CD14-positive monocyte (primary cell): ENCODE data around the gene TMEM238L. TPM values are rescaled to one million over a fixed set of nuclear protein-coding genes. Genes with fewer than 3 reads are reported as not detected.

Experiments
- DNase-seq, 3 donors: peaks; one replicate each; pipeline ENCODE4 v3.0.0-alpha.2; 2011 to 2022
- H2AFZ ChIP-seq: 2 replicates; pipeline ENCODE4 v1.6.0; 2012; ENCODE audit warnings: mild to moderate bottlenecking, low read depth, low read length, inconsistent platforms; ENCODE audit not compliant: insufficient read depth, poor library complexity, severe bottlenecking
- H3K27ac ChIP-seq, 2 donors: 1 replicate in 1 of 2; 2 replicates in 1 of 2; pipeline ENCODE4 v1.5.1; 2012 to 2013; ENCODE audit warnings: low read length in 2 of 2, control low read depth in 1 of 2, inconsistent platforms in 1 of 2, low read depth in 1 of 2, mild to moderate bottlenecking in 1 of 2
- H3K27me3 ChIP-seq, 2 donors: one replicate each; pipeline versions ENCODE4 v1.6.0 to v1.6.1; 2011 to 2013; ENCODE audit warnings: low read length in 2 of 2; ENCODE audit not compliant: control insufficient read depth in 2 of 2, insufficient read depth in 2 of 2
- H3K36me3 ChIP-seq, 2 donors: replicated peaks in 1 of 2; 1 replicate in 1 of 2; 2 replicates in 1 of 2; pipeline versions ENCODE4 v1.5.1 to v1.6.1; 2012 to 2013; ENCODE audit warnings: low read length in 2 of 2, control low read depth in 1 of 2, inconsistent platforms in 1 of 2, mild to moderate bottlenecking in 1 of 2; ENCODE audit not compliant: insufficient read depth in 2 of 2, control insufficient read depth in 1 of 2
- H3K4me1 ChIP-seq, 2 donors: 1 replicate in 1 of 2; 2 replicates in 1 of 2; pipeline versions ENCODE4 v1.5.1 to v1.6.1; 2012 to 2013; ENCODE audit warnings: low read length in 2 of 2, control low read depth in 1 of 2, inconsistent platforms in 1 of 2, mild to moderate bottlenecking in 1 of 2, moderate library complexity in 1 of 2; ENCODE audit not compliant: insufficient read depth in 2 of 2, control insufficient read depth in 1 of 2
- H3K4me2 ChIP-seq: replicated peaks from 2 replicates; pipeline ENCODE3; 2012; ENCODE audit warnings: low read length, moderate library complexity, mild to moderate bottlenecking; ENCODE audit not compliant: poor library complexity, severe bottlenecking; ENCODE audit errors: extremely low read depth
- H3K4me3 ChIP-seq, 3 experiments: fragments of 200-600 bp in 1 of 3; sonication (generic) in 1 of 3; replicated peaks in 1 of 3; 1 replicate in 2 of 3; 2 replicates in 1 of 3; pipeline ENCODE4 v1.5.1; 2011 to 2013; ENCODE audit warnings: low read length in 3 of 3, mild to moderate bottlenecking in 3 of 3, control low read depth in 2 of 3, low read depth in 2 of 3, inconsistent platforms in 1 of 3, moderate library complexity in 1 of 3
- H3K79me2 ChIP-seq: 2 replicates; pipeline ENCODE4 v1.6.0; 2012; ENCODE audit warnings: mild to moderate bottlenecking, control low read depth, inconsistent platforms, low read length, moderate library complexity; ENCODE audit not compliant: insufficient read depth
- H3K9ac ChIP-seq: 2 replicates; pipeline ENCODE4 v1.6.0; 2017; ENCODE audit warnings: low read length, mild to moderate bottlenecking; ENCODE audit not compliant: insufficient read depth, poor library complexity, severe bottlenecking
- H3K9me3 ChIP-seq, 2 donors: replicated peaks in 1 of 2; 1 replicate in 1 of 2; 2 replicates in 1 of 2; pipeline versions ENCODE4 v1.5.1 to v1.6.1; 2012 to 2013; ENCODE audit warnings: low read length in 2 of 2, control low read depth in 1 of 2; ENCODE audit not compliant: control insufficient read depth in 1 of 2, insufficient read depth in 1 of 2
- H4K20me1 ChIP-seq: 2 replicates; pipeline ENCODE4 v1.6.0; 2012; ENCODE audit warnings: mild to moderate bottlenecking, low read length, control low read depth, moderate library complexity; ENCODE audit not compliant: insufficient read depth
- H3K27ac Mint-ChIP-seq, 7 donors: one replicate each; pipeline ENCODE4 v1.8.0; 2020; ENCODE audit warnings: mild to moderate bottlenecking in 7 of 7, mixed read lengths in 7 of 7, moderate library complexity in 6 of 7, inconsistent platforms in 2 of 7
- H3K27me3 Mint-ChIP-seq, 3 donors: one replicate each; pipeline ENCODE4 v1.8.0; 2021 to 2022; ENCODE audit warnings: low read depth in 3 of 3, mild to moderate bottlenecking in 3 of 3, mixed read lengths in 3 of 3, moderate library complexity in 3 of 3, inconsistent platforms in 1 of 3
- H3K36me3 Mint-ChIP-seq, 2 donors: one replicate each; pipeline ENCODE4 v1.8.0; 2020; ENCODE audit warnings: mixed read lengths in 2 of 2, inconsistent platforms in 1 of 2, mild to moderate bottlenecking in 1 of 2
- H3K4me1 Mint-ChIP-seq: one replicate; pipeline ENCODE4 v1.8.0; 2020; ENCODE audit warnings: mild to moderate bottlenecking, mixed read lengths
- H3K4me3 Mint-ChIP-seq, 2 donors: one replicate each; pipeline ENCODE4 v1.8.0; 2020; ENCODE audit warnings: mild to moderate bottlenecking in 2 of 2, mixed read lengths in 2 of 2, moderate library complexity in 1 of 2
- H3K9me3 Mint-ChIP-seq, 7 donors: one replicate each; pipeline ENCODE4 v1.8.0; 2020 to 2022; ENCODE audit warnings: mixed read lengths in 7 of 7, mild to moderate bottlenecking in 6 of 7, moderate library complexity in 6 of 7, inconsistent platforms in 2 of 7
- WGBS: methylation state at CpG from one replicate; pipeline ENCODE4 v1.1.5; 2013; ENCODE audit warnings: missing lambda C conversion rate; ENCODE audit not compliant: insufficient coverage; 5-methylcytosine and 5-hydroxymethylcytosine counted together
- intact Hi-C, 2 donors: fragments of 100-400 bp; cut with micrococcal nuclease; formaldehyde crosslinking; loops; one replicate each; pipeline versions ENCODE4 v1.15.0 to v1.15.1; 2023
- polyA plus RNA-seq, 3 donors: library from polyadenylated mRNA; depleted of rRNA in 1 of 3; unstranded in 2 of 3; stranded (reverse) in 1 of 3; fragments of 300-500 nt in 2 of 3; fragments of >200 nt in 1 of 3; fragmentation: Illumina TruSeq in 2 of 3; gene quantifications; 1 replicate in 2 of 3; 2 replicates in 1 of 3; pipeline ENCODE4 v1.2.3, GENCODE V29; 2012 to 2021
- TF ChIP-seq, protein P1 (sequence below): fragments of 200-600 bp; IDR thresholded peaks from one replicate; pipeline ENCODE4 v1.8.0; 2022; ENCODE audit warnings: antibody characterized with exemption, mild to moderate bottlenecking

Gene TMEM238L
- polyA plus RNA-seq, 3 donors = not detected

- Mint-ChIP-seq H3K27ac (no peak overlapping the region), H3K4me3 (no peak overlapping the region), H3K36me3 (no peaks in the 10 kb centered on the region), H3K9me3 (peaks cover 0 to 3% (median 0%) of the 10 kb centered on the region in 7 donors), H3K4me1 (peaks cover 6% of the 10 kb centered on the region), H3K27me3 (peaks cover 0 to 4% (median 1%) of the 10 kb centered on the region in 3 donors)
- intact Hi-C loops = no loop called here
- TF ChIP-seq, protein P1, sequence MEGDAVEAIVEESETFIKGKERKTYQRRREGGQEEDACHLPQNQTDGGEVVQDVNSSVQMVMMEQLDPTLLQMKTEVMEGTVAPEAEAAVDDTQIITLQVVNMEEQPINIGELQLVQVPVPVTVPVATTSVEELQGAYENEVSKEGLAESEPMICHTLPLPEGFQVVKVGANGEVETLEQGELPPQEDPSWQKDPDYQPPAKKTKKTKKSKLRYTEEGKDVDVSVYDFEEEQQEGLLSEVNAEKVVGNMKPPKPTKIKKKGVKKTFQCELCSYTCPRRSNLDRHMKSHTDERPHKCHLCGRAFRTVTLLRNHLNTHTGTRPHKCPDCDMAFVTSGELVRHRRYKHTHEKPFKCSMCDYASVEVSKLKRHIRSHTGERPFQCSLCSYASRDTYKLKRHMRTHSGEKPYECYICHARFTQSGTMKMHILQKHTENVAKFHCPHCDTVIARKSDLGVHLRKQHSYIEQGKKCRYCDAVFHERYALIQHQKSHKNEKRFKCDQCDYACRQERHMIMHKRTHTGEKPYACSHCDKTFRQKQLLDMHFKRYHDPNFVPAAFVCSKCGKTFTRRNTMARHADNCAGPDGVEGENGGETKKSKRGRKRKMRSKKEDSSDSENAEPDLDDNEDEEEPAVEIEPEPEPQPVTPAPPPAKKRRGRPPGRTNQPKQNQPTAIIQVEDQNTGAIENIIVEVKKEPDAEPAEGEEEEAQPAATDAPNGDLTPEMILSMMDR = no peak
- Histone ChIP-seq H3K27me3 (no peaks in the 10 kb centered on the region), H3K79me2 (no peaks in the 10 kb centered on the region), H3K4me3 (no peak overlapping the region), H3K9ac (no peak overlapping the region), H2AFZ (no peak overlapping the region), H3K27ac (no peak overlapping the region), H3K9me3 (no peaks in the 10 kb centered on the region), H3K4me1 (no peaks in the 10 kb centered on the region), H3K36me3 (no peaks in the 10 kb centered on the region), H4K20me1 (no peaks in the 10 kb centered on the region), H3K4me2 (no peak overlapping the region)
- no peak for DNase-seq
- 88% methylated on average over 3 of the region's 7 CpGs for WGBS
These were observed 647 bp upstream of the TMEM238L start for GRCh38 chr17:10804546-10804945.

- H3K27me3 Mint-ChIP-seq = peaks cover 0 to 4% (median 0%) of the 10 kb centered on the region in 3 donors
- H3K9ac ChIP-seq = no peak overlapping the region
- H3K27me3 ChIP-seq = no peaks in the 10 kb centered on the region
- no peak overlapping the region for H2AFZ ChIP-seq
- no peaks in the 10 kb centered on the region for H4K20me1 ChIP-seq
- no peaks in the 10 kb centered on the region for H3K4me1 ChIP-seq
- no peaks in the 10 kb centered on the region for H3K79me2 ChIP-seq
- no peak overlapping the region for H3K4me3 Mint-ChIP-seq
- H3K4me2 ChIP-seq = no peak overlapping the region
- H3K9me3 ChIP-seq = no peaks in the 10 kb centered on the region
- no peak overlapping the region for H3K4me3 ChIP-seq
- H3K36me3 ChIP-seq = no peaks in the 10 kb centered on the region
- WGBS = 97% methylated on average over 6 of the region's 7 CpGs
- peaks cover 0 to 1% (median 0%) of the 10 kb centered on the region in 7 donors for H3K9me3 Mint-ChIP-seq
- TF ChIP-seq, protein P1 = no peak
- intact Hi-C loops = no loop called here
- peaks cover 9% of the 10 kb centered on the region for H3K4me1 Mint-ChIP-seq
- no peak overlapping the region for H3K27ac Mint-ChIP-seq
- DNase-seq = no peak
- no peak overlapping the region for H3K27ac ChIP-seq
- H3K36me3 Mint-ChIP-seq = no peaks in the 10 kb centered on the region
These were observed 549 bp downstream of the TMEM238L start for GRCh38 chr17:10803350-10803749.
